ENCODE measurements around the gene LDLRAD4.

The LDLRAD4 gene

GRCh38 chr18:13545955-13546354 is 327.4 kb downstream of the LDLRAD4 start:
- DNase-seq = no peak

GRCh38 chr18:13546638-13547037 is 328.1 kb downstream of the LDLRAD4 start:
- DNase-seq = no peak

- no peak for DNase-seq
Measured at GRCh38 chr18:13547347-13547746, 328.8 kb downstream of the LDLRAD4 start.

- DNase-seq = no peak
Measured at GRCh38 chr18:13548106-13548819, 329.7 kb downstream of the LDLRAD4 start.

GRCh38 chr18:13548966-13549879 is 330.7 kb downstream of the LDLRAD4 start:
- no peak for DNase-seq

GRCh38 chr18:13549880-13550232 is 331.3 kb downstream of the LDLRAD4 start:
- DNase-seq = no peak

- DNase-seq = no peak
Measured at GRCh38 chr18:13550418-13551304, 332.1 kb downstream of the LDLRAD4 start.

GRCh38 chr18:13551305-13551603 is 332.7 kb downstream of the LDLRAD4 start:
- no peak for DNase-seq

- DNase-seq = no peak
Measured at GRCh38 chr18:13551841-13552733, 333.5 kb downstream of the LDLRAD4 start.

GRCh38 chr18:13553449-13553848 is 334.9 kb downstream of the LDLRAD4 start:
- DNase-seq = no peak

GRCh38 chr18:13555192-13555591 is 336.6 kb downstream of the LDLRAD4 start:
- no peak for DNase-seq

- DNase-seq = no peak
Measured at GRCh38 chr18:13555865-13556264, 337.3 kb downstream of the LDLRAD4 start.

- no peak for DNase-seq
Measured at GRCh38 chr18:13556502-13556901, 337.9 kb downstream of the LDLRAD4 start.

- DNase-seq = peak; percentile 48
Measured at GRCh38 chr18:13558124-13558523, 339.6 kb downstream of the LDLRAD4 start.

GRCh38 chr18:13558790-13559189 is 340.2 kb downstream of the LDLRAD4 start:
- DNase-seq = no peak

- DNase-seq = no peak
Measured at GRCh38 chr18:13559754-13560153, 341.2 kb downstream of the LDLRAD4 start.

- DNase-seq = no peak
Measured at GRCh38 chr18:13560306-13560705, 341.7 kb downstream of the LDLRAD4 start.

- no peak for DNase-seq
Measured at GRCh38 chr18:13562494-13563029, 344.0 kb downstream of the LDLRAD4 start.

- no peak for DNase-seq
Measured at GRCh38 chr18:13563390-13563805, 344.8 kb downstream of the LDLRAD4 start.

GRCh38 chr18:13564579-13564978 is 346.0 kb downstream of the LDLRAD4 start:
- DNase-seq = peak; percentile 59

- no peak for DNase-seq
Measured at GRCh38 chr18:13565228-13565627, 346.7 kb downstream of the LDLRAD4 start.
